ENCODE results near the gene IL13RA2. TPM values are rescaled to one million over a fixed set of nuclear protein-coding genes. Genes with fewer than 3 reads are reported as not detected.

IL13RA2 gene
- total and polyA plus RNA-seq, 9 of the 15 experiments (the other 6 are each of a cell fraction or from before 2014, with no cell fraction given) = 0.06 to 0.18 (median 0.15) TPM; not detected in 6

- ChIA-PET POLR2A (interaction anchor here (0.6 kb wide), 2 partner anchors 17 to 53 kb away, joined by 3 read pairs; no protein-coding TSS in a partner anchor), CTCF (ENCODE audit: low intra/inter-chr PET ratio) (no interaction called here)
- Histone ChIP-seq H3K4me2 (ENCODE audit: insufficient read depth, low read length) (no peak overlapping the region), H3K27ac (ENCODE audit: extremely low read depth, low read depth, low read length) (no peak overlapping the region), H3K79me2 (ENCODE audit: control insufficient read depth, insufficient read depth, low read length) (no peaks in the 10 kb centered on the region), H3K4me1 (replicated peaks in 1 of 2; ENCODE audit: control insufficient read depth in 2 of 2, insufficient read depth in 2 of 2, low read length in 2 of 2) (no peaks in the 10 kb centered on the region), H3K9ac (ENCODE audit: insufficient read depth in 1 of 2, low read depth in 2 of 2, low read length in 2 of 2) (no peak overlapping the region), H4K20me1 (replicated peaks; ENCODE audit: control insufficient read depth, insufficient read depth, low read length) (no peaks in the 10 kb centered on the region), H3K36me3 (ENCODE audit: control insufficient read depth, insufficient read depth, low read length) (no peaks in the 10 kb centered on the region), H3K9me3 (replicated peaks; ENCODE audit: control insufficient read depth, insufficient read depth, low read depth, low read length) (no peaks in the 10 kb centered on the region), H3K9me1 (ENCODE audit: control insufficient read depth, insufficient read depth, low read length) (no peaks in the 10 kb centered on the region), H2AFZ (ENCODE audit: low read depth, low read length) (no peak overlapping the region), H3K4me3 (no peak overlapping the region), H3K27me3 (ENCODE audit: control insufficient read depth in 2 of 2, insufficient read depth in 2 of 2, low read length in 2 of 2) (no peaks in the 10 kb centered on the region)
- intact Hi-C loops (cut with micrococcal nuclease) = loop anchor here (5.0 kb wide), 2 partner anchors 337 to 1032 kb away; no protein-coding TSS in a partner anchor
- no peak for ATAC-seq
- peak in 1 of 4 experiments; percentile 5 for DNase-seq (ENCODE audit: extremely low read depth in 1 of 4, low spot score in 3 of 4)
- in situ Hi-C loops (cut with MboI) = no loop called here
- BruUV-seq (replicated peaks) = no TSS peak
- TF ChIP-seq SNRNP70 (optimal IDR thresholded peaks at IDR 0.05; ENCODE audit: low read depth, low read length) (no peak), MLLT1 (IDR thresholded peaks at IDR 0.05) (no peak), BCLAF1 (IDR thresholded peaks at IDR 0.05; ENCODE audit: borderline replicate concordance in 1 of 2, control insufficient read depth in 1 of 2, low read depth in 2 of 2, low read length in 1 of 2) (no peak), KLF13 (tag; IDR thresholded peaks at IDR 0.05; ENCODE audit: borderline replicate concordance, low read depth) (no peak), POLR3G (IDR thresholded peaks at IDR 0.05; ENCODE audit: extremely low read depth, insufficient read length, insufficient replicate concordance) (no peak), KDM1A (IDR thresholded peaks at IDR 0.05) (no peak), CHD1 (IDR thresholded peaks at IDR 0.05; ENCODE audit: low read length) (no peak), CTCF (IDR thresholded peaks at IDR 0.05 in 2 of 3, conservative IDR thresholded peaks at IDR 0.05 in 1 of 3; ENCODE audit: insufficient read depth in 2 of 3, low read depth in 1 of 3, low read length in 3 of 3) (peak in 2 of 3 experiments; percentile 14 to 49; a peak in 2 of 6 replicates), RAD21 (CRISPR knock-in tag; conservative IDR thresholded peaks at IDR 0.05 in 1 of 2, IDR thresholded peaks at IDR 0.05 in 1 of 2) (peak in 1 of 2 experiments; percentile 55; a peak in 2 of 4 replicates), MLX (CRISPR knock-in tag; conservative IDR thresholded peaks at IDR 0.05) (no peak)
- peak; percentile 69 for FAIRE-seq
These were observed 57.7 kb downstream of the IL13RA2 start for GRCh38 chrX:114959729-114960128.
